Activated T-helper 2 cell treated with anti-CD3 and anti-CD28 coated beads, Interferon-gamma antibody, Interleukin-2, Interleukin-4, amounts not matched to agents 10 μg/mL and 5 μg/mL and 100 μg/mL, durations not matched to agents 14 hours and 24 hours and 36 hours (primary cell): ENCODE results near the gene PHC2. TPM values are rescaled to one million over a fixed set of nuclear protein-coding genes. Genes with fewer than 3 reads are reported as not detected.
A peak's percentile ranks its signal among the peaks of the same experiment; 100 is the strongest.

Source experiments
- DNase-seq: peaks from one replicate; pipeline ENCODE4 v3.0.0; 2021; ENCODE audit warnings: low spot score
- H3K27ac Mint-ChIP-seq: one replicate; pipeline ENCODE4 v1.8.0; 2021; ENCODE audit warnings: mixed read lengths
- H3K27me3 Mint-ChIP-seq: one replicate; pipeline ENCODE4 v1.8.0; 2021; ENCODE audit warnings: low read depth, mixed read lengths
- H3K36me3 Mint-ChIP-seq: one replicate; pipeline ENCODE4 v1.8.0; 2021; ENCODE audit warnings: low read depth, mixed read lengths
- H3K4me1 Mint-ChIP-seq: one replicate; pipeline ENCODE4 v1.8.0; 2021; ENCODE audit warnings: low read depth, mixed read lengths
- H3K4me3 Mint-ChIP-seq: one replicate; pipeline ENCODE4 v1.8.0; 2021; ENCODE audit warnings: low read depth, mild to moderate bottlenecking, moderate library complexity, mixed read lengths
- H3K9me3 Mint-ChIP-seq: one replicate; pipeline ENCODE4 v1.8.0; 2021; ENCODE audit warnings: mixed read lengths
- intact Hi-C: fragments of 100-400 bp; cut with micrococcal nuclease; formaldehyde crosslinking; loops from one replicate; pipeline ENCODE4 v1.15.1; 2023
- total RNA-seq: library from RNA; stranded (reverse); gene quantifications from 2 replicates; pipeline ENCODE4 v1.2.3, GENCODE V29; 2022

PHC2 gene, protein sequence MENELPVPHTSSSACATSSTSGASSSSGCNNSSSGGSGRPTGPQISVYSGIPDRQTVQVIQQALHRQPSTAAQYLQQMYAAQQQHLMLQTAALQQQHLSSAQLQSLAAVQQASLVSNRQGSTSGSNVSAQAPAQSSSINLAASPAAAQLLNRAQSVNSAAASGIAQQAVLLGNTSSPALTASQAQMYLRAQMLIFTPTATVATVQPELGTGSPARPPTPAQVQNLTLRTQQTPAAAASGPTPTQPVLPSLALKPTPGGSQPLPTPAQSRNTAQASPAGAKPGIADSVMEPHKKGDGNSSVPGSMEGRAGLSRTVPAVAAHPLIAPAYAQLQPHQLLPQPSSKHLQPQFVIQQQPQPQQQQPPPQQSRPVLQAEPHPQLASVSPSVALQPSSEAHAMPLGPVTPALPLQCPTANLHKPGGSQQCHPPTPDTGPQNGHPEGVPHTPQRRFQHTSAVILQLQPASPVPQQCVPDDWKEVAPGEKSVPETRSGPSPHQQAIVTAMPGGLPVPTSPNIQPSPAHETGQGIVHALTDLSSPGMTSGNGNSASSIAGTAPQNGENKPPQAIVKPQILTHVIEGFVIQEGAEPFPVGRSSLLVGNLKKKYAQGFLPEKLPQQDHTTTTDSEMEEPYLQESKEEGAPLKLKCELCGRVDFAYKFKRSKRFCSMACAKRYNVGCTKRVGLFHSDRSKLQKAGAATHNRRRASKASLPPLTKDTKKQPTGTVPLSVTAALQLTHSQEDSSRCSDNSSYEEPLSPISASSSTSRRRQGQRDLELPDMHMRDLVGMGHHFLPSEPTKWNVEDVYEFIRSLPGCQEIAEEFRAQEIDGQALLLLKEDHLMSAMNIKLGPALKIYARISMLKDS
- 33.1 and 33.3 TPM in 2 replicates for total RNA-seq

- Mint-ChIP-seq H3K4me1 (peaks cover 3% of the 10 kb centered on the region), H3K36me3 (no peaks in the 10 kb centered on the region), H3K27me3 (peaks cover 29% of the 10 kb centered on the region), H3K4me3 (peak within 1 kb of the TSS; percentile 54), H3K27ac (no peak within 1 kb of the TSS), H3K9me3 (no peaks in the 10 kb centered on the region)
- intact Hi-C loops, result no loop called here
- DNase-seq, result peak; percentile 81
Observed at GRCh38 chr1:33430692-33431593, at the start of gene PHC2. Gene PHC2 (minus strand): TSS chr1:33431095. CDS start chr1:33375539, 55,556 bp downstream.

DNA sequence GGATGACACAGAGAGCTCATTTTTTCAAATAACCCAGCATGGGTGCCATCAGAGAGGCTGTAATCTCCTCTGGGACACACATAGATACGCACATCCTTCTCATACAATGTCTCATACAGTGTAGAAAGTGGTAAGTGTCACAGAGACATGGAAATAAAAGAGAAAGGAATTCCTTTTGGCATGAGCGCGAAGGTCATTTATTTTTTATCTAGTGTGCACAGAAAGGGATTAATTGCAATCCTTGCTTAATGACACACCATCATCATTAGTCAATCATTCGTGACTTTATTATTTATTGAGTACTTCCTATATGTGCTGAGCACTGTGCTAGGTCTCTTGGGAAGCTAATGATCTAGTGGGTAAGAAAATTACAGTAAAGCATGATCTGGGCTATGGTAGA lies 46.6 kb upstream of the PHC2 start:
- H3K36me3 Mint-ChIP-seq, result no peaks in the 10 kb centered on the region
- intact Hi-C loops, result no loop called here
- H3K4me1 Mint-ChIP-seq, result peaks cover 7% of the 10 kb centered on the region
- H3K27me3 Mint-ChIP-seq, result no peaks in the 10 kb centered on the region
- H3K27ac Mint-ChIP-seq, result no peak overlapping the region
- no peak for DNase-seq
- H3K4me3 Mint-ChIP-seq, result no peak overlapping the region
- H3K9me3 Mint-ChIP-seq, result no peaks in the 10 kb centered on the region

GRCh38 chr1:33473900-33474299 lies 43.0 kb upstream of the PHC2 start:
- H3K4me3 Mint-ChIP-seq, result peak overlapping the region; percentile 81
- no peaks in the 10 kb centered on the region for H3K9me3 Mint-ChIP-seq
- no peak for DNase-seq
- H3K36me3 Mint-ChIP-seq, result no peaks in the 10 kb centered on the region
- H3K27ac Mint-ChIP-seq, result no peak overlapping the region
- intact Hi-C loops, result loop anchor here (5.0 kb wide), 3 partner anchors 107 to 177 kb away; no protein-coding TSS in a partner anchor
- H3K4me1 Mint-ChIP-seq, result peaks cover 30% of the 10 kb centered on the region
- H3K27me3 Mint-ChIP-seq, result no peaks in the 10 kb centered on the region

- intact Hi-C loops, result loop anchor here (5.0 kb wide), 3 partner anchors 105 to 175 kb away; no protein-coding TSS in a partner anchor
- DNase-seq, result peak; percentile 82
Observed at GRCh38 chr1:33472269-33472980, 41.5 kb upstream of the PHC2 start, which contains the start of gene ZSCAN20. Gene ZSCAN20 (plus strand): TSS chr1:33472645. CDS start chr1:33479289, 6,644 bp downstream.

GRCh38 chr1:33471416-33471815 lies 40.5 kb upstream of the PHC2 start:
- H3K9me3 Mint-ChIP-seq, result no peaks in the 10 kb centered on the region
- H3K27ac Mint-ChIP-seq, result no peak overlapping the region
- H3K4me1 Mint-ChIP-seq, result peaks cover 30% of the 10 kb centered on the region
- H3K4me3 Mint-ChIP-seq, result peak overlapping the region; percentile 16
- intact Hi-C loops, result loop anchor here (5.0 kb wide), 3 partner anchors 104 to 174 kb away; no protein-coding TSS in a partner anchor
- DNase-seq, result no peak
- H3K27me3 Mint-ChIP-seq, result no peaks in the 10 kb centered on the region
- H3K36me3 Mint-ChIP-seq, result no peaks in the 10 kb centered on the region

More at GRCh38 chr1:33472269-33472980, 41.5 kb upstream of the PHC2 start, which contains the start of gene ZSCAN20:
- Mint-ChIP-seq H3K4me3 (peak within 1 kb of the TSS; percentile 81), H3K4me1 (peaks cover 30% of the 10 kb centered on the region), H3K9me3 (no peaks in the 10 kb centered on the region), H3K27ac (peak within 1 kb of the TSS; percentile 43), H3K36me3 (no peaks in the 10 kb centered on the region), H3K27me3 (no peaks in the 10 kb centered on the region)

DNA sequence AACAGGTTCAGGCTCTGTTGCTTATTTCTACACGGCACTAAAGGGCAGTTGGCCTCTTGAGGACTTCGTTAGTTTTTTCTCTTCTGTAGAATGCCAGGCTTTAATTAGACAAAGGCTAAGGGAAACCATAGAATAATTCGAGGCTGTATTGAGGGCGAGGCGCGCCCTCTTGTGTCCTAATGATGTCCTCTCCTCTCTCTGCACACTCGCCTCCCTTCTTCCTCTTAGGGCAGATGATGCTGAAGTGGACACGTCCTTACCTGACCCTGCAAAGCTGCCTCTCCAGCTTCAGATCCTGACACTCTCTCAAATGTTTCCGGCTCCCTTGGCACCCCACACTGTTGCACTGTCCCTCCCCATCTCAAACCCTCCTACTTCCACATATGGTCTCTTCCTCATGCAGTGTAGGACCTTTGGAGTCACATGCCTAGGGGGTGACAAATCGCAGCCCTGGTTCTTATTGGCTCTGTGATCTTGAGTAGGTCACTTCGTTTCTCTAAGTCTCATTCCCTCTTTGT lies 39.7 kb upstream of the PHC2 start:
- Mint-ChIP-seq H3K27ac (no peak overlapping the region), H3K4me1 (peaks cover 30% of the 10 kb centered on the region), H3K4me3 (no peak overlapping the region), H3K27me3 (no peaks in the 10 kb centered on the region), H3K36me3 (no peaks in the 10 kb centered on the region), H3K9me3 (no peaks in the 10 kb centered on the region)
- intact Hi-C loops, result loop anchor here (5.0 kb wide), 3 partner anchors 103 to 173 kb away; no protein-coding TSS in a partner anchor
- peak; percentile 53 for DNase-seq

DNA sequence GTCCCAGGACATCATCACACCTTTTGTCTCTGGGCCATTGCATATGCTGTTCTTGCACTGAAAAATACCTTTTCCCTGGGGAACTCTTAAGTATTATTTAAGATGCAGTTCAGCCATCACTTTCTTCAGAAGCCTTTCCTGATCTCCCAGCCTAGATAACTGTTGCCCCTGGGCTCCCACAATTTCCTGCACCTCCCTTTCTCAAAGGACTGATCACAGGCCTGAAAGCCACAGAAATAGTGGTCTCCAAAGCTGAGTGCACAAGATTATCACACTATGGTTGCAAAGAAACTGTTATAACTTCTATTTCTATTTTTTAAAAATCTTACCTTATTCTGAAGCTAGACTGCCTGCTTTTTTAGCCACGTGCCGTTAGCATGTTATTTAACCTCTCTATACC lies 38.8 kb upstream of the PHC2 start:
- Mint-ChIP-seq H3K27me3 (no peaks in the 10 kb centered on the region), H3K4me3 (no peak overlapping the region), H3K36me3 (no peaks in the 10 kb centered on the region), H3K27ac (no peak overlapping the region), H3K4me1 (peaks cover 30% of the 10 kb centered on the region), H3K9me3 (no peaks in the 10 kb centered on the region)
- intact Hi-C loops, result loop anchor here (5.0 kb wide), 3 partner anchors 102 to 172 kb away; no protein-coding TSS in a partner anchor
- no peak for DNase-seq

GRCh38 chr1:33468967-33469366 lies 38.1 kb upstream of the PHC2 start:
- intact Hi-C loops, result no loop called here
- Mint-ChIP-seq H3K4me3 (no peak overlapping the region), H3K4me1 (peaks cover 30% of the 10 kb centered on the region), H3K27ac (no peak overlapping the region), H3K36me3 (no peaks in the 10 kb centered on the region), H3K9me3 (no peaks in the 10 kb centered on the region), H3K27me3 (no peaks in the 10 kb centered on the region)
- DNase-seq, result no peak

- Mint-ChIP-seq H3K27me3 (no peaks in the 10 kb centered on the region), H3K4me1 (peaks cover 29% of the 10 kb centered on the region), H3K9me3 (no peaks in the 10 kb centered on the region), H3K36me3 (no peaks in the 10 kb centered on the region), H3K4me3 (no peak overlapping the region), H3K27ac (no peak overlapping the region)
- no peak for DNase-seq
- intact Hi-C loops, result no loop called here
Observed at GRCh38 chr1:33468531-33468930, 37.6 kb upstream of the PHC2 start.

DNA sequence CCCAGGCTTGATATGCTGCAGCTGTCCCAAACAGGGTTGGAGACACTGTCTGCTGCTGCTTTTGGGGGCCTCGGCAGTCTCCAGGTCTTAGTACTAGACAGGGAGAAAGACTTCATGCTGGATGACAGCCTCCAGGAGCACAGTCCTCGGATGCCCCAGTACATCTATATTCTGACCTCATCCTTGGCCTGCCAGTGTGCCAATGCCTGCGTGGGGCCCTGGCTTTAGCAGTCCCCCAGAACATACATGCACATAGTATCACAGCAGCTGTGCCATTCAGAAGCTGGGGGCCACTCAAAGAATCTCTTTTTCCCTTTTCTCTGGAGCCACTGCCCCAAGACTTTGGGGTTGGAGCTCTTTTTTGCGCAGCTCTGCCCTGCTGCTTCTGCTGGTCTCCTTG lies 37.1 kb upstream of the PHC2 start:
- DNase-seq, result no peak
- Mint-ChIP-seq H3K27ac (no peak overlapping the region), H3K4me3 (no peak overlapping the region), H3K36me3 (no peaks in the 10 kb centered on the region), H3K4me1 (peaks cover 23% of the 10 kb centered on the region), H3K27me3 (no peaks in the 10 kb centered on the region), H3K9me3 (no peaks in the 10 kb centered on the region)
- intact Hi-C loops, result no loop called here

DNA sequence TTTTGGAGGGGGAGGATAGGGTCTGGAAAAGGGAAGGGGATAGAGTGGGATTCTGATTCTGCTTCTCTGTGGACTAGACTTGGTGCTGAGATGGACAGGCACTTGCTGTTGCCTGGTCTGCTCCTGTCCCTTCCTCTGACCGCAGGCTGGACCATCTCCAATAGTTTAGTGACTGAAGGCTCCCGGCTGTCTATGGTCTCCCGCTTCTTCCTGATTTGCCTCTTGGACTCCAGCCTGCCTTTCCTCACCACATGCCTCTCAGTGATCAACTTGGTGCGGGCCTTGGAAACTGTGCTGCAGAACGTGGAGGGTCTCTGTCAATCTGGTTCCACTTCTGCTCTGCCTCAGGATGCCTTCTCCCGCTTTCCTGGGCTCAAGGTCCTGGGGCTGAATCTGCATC lies 35.3 kb upstream of the PHC2 start:
- H3K9me3 Mint-ChIP-seq, result no peaks in the 10 kb centered on the region
- H3K36me3 Mint-ChIP-seq, result no peaks in the 10 kb centered on the region
- H3K27me3 Mint-ChIP-seq, result peaks cover 3% of the 10 kb centered on the region
- peaks cover 17% of the 10 kb centered on the region for H3K4me1 Mint-ChIP-seq
- H3K4me3 Mint-ChIP-seq, result no peak overlapping the region
- H3K27ac Mint-ChIP-seq, result no peak overlapping the region
- DNase-seq, result no peak
- intact Hi-C loops, result no loop called here
